Measurements from ENCODE around the gene SLC44A5. TPM values are rescaled to one million over a fixed set of nuclear protein-coding genes. Genes with fewer than 3 reads are reported as not detected.

SLC44A5 gene
- total and polyA plus RNA-seq, 2 donors from 2014 or later: 0.66 to 5.0 TPM

- TF ChIP-seq, protein P1, sequence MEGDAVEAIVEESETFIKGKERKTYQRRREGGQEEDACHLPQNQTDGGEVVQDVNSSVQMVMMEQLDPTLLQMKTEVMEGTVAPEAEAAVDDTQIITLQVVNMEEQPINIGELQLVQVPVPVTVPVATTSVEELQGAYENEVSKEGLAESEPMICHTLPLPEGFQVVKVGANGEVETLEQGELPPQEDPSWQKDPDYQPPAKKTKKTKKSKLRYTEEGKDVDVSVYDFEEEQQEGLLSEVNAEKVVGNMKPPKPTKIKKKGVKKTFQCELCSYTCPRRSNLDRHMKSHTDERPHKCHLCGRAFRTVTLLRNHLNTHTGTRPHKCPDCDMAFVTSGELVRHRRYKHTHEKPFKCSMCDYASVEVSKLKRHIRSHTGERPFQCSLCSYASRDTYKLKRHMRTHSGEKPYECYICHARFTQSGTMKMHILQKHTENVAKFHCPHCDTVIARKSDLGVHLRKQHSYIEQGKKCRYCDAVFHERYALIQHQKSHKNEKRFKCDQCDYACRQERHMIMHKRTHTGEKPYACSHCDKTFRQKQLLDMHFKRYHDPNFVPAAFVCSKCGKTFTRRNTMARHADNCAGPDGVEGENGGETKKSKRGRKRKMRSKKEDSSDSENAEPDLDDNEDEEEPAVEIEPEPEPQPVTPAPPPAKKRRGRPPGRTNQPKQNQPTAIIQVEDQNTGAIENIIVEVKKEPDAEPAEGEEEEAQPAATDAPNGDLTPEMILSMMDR (IDR thresholded peaks at IDR 0.05; ENCODE audit: borderline replicate concordance, extremely low read depth, insufficient read depth): no peak
- Histone ChIP-seq H3K4me1 (ENCODE audit: control insufficient read depth in 2 of 3, insufficient read depth in 2 of 3, low read depth in 1 of 3, low read length in 3 of 3) (no peaks in the 10 kb centered on the region), H3K4me3 (ENCODE audit: low read length in 3 of 3) (no peak overlapping the region), H3K36me3 (ENCODE audit: control insufficient read depth in 2 of 3, insufficient read depth in 3 of 3, low read length in 3 of 3) (no peaks in the 10 kb centered on the region), H3K27me3 (ENCODE audit: control insufficient read depth, insufficient read depth, low read length) (no peaks in the 10 kb centered on the region), H3K27ac (ENCODE audit: low read depth in 2 of 2, low read length in 2 of 2) (no peak overlapping the region), H3K9me3 (ENCODE audit: control insufficient read depth in 2 of 3, insufficient read depth in 1 of 3, low read length in 3 of 3) (no peaks in the 10 kb centered on the region), H3K9ac (ENCODE audit: low read length in 3 of 3) (no peak overlapping the region)
- intact Hi-C loops (cut with DNase I): no loop called here
- no peak for FAIRE-seq
- DNase-seq: no peak
These were observed 107.5 kb downstream of the SLC44A5 start for GRCh38 chr1:75503221-75503974.

DNA sequence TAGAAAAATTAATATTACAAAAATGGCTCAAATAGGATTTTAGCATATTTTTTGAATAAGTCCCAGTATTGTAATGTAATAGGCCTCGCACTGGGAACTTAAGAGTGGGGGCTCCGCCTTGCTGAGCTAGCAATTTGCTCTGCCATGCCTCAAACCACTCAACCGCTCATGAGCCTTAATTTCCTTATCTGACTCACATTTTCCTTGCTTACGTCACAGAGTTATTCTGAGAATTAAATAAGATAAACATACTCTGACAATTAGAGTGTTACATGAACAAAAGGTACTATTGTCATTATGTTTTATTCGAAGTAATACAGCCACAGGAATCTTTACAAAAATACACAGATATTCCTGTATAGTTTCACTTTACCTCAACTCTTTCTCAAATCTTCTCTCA is 108.1 kb downstream of the SLC44A5 start:
- Histone ChIP-seq H3K9ac (ENCODE audit: low read length in 3 of 3) (no peak overlapping the region), H3K4me3 (ENCODE audit: low read length in 3 of 3) (no peak overlapping the region), H3K27ac (ENCODE audit: low read depth in 2 of 2, low read length in 2 of 2) (no peak overlapping the region), H3K36me3 (ENCODE audit: control insufficient read depth in 2 of 3, insufficient read depth in 3 of 3, low read length in 3 of 3) (no peaks in the 10 kb centered on the region), H3K27me3 (ENCODE audit: control insufficient read depth, insufficient read depth, low read length) (no peaks in the 10 kb centered on the region), H3K9me3 (ENCODE audit: control insufficient read depth in 2 of 3, insufficient read depth in 1 of 3, low read length in 3 of 3) (no peaks in the 10 kb centered on the region), H3K4me1 (ENCODE audit: control insufficient read depth in 2 of 3, insufficient read depth in 2 of 3, low read depth in 1 of 3, low read length in 3 of 3) (no peaks in the 10 kb centered on the region)
- intact Hi-C loops (cut with DNase I): no loop called here
- TF ChIP-seq, protein P1 (IDR thresholded peaks at IDR 0.05; ENCODE audit: borderline replicate concordance, extremely low read depth, insufficient read depth): no peak
- FAIRE-seq (no peak), DNase-seq (no peak)

DNA sequence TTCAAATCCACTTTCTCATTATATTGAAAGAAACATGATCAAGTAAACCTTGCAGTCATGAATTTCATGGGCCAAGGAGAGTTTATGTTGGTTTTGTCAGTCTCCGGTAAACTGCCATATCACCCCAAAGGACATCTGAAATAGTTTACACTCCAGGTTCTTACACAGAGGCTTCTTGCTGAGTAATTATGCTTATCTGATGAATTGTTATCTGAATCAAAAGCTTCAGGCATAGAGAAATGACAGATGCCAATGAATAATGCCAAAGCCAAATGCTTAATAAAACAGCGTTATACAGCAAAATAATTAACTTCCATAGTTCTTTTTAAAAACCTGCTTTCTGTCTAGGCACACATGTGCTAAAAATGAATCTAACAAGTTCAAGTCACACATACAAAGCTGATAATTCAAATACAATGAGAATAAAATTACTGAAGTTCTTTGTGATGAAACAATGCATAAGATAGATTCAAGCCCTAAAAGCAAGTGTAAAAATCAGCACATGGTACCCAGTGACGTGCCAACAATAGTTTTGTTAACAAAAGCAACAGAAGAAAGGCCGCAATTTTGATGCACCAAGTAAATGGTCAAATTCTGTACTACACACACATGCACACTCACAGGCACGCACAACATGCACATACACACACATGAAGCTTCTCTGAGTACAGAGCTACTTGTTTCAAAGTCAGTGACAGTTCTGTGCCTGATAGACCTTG is 109.2 kb downstream of the SLC44A5 start:
- Histone ChIP-seq H3K36me3 (ENCODE audit: control insufficient read depth in 2 of 3, insufficient read depth in 3 of 3, low read length in 3 of 3) (no peaks in the 10 kb centered on the region), H3K4me1 (ENCODE audit: control insufficient read depth in 2 of 3, insufficient read depth in 2 of 3, low read depth in 1 of 3, low read length in 3 of 3) (no peaks in the 10 kb centered on the region), H3K4me3 (ENCODE audit: low read length in 3 of 3) (no peak overlapping the region), H3K9me3 (ENCODE audit: control insufficient read depth in 2 of 3, insufficient read depth in 1 of 3, low read length in 3 of 3) (no peaks in the 10 kb centered on the region), H3K27me3 (ENCODE audit: control insufficient read depth, insufficient read depth, low read length) (no peaks in the 10 kb centered on the region), H3K9ac (ENCODE audit: low read length in 3 of 3) (no peak overlapping the region), H3K27ac (ENCODE audit: low read depth in 2 of 2, low read length in 2 of 2) (no peak overlapping the region)
- FAIRE-seq (no peak), DNase-seq (no peak)
- TF ChIP-seq, protein P1 (IDR thresholded peaks at IDR 0.05; ENCODE audit: borderline replicate concordance, extremely low read depth, insufficient read depth): no peak
- intact Hi-C loops (cut with DNase I): no loop called here

All from kidney (tissue), 14 donors.